Effector memory CD4-positive, alpha-beta T cell (primary cell): ENCODE measurements around the gene ADAMTS13.

ENCODE experiments used
- DNase-seq, 3 donors: peaks; one replicate each; pipeline ENCODE4 v3.0.0-alpha.2; 2020
- H3K27ac ChIP-seq: 2 replicates; pipeline ENCODE4 v1.7.0; 2013; ENCODE audit warnings: mild to moderate bottlenecking, low read length, moderate library complexity; ENCODE audit not compliant: insufficient read depth, poor library complexity, severe bottlenecking
- H3K27me3 ChIP-seq: replicated peaks from 2 replicates; pipeline ENCODE4 v1.7.0; 2013; ENCODE audit warnings: mild to moderate bottlenecking, low read length; ENCODE audit not compliant: insufficient read depth, control insufficient read depth, poor library complexity, severe bottlenecking
- H3K36me3 ChIP-seq: 2 replicates; pipeline ENCODE4 v1.7.0; 2013; ENCODE audit warnings: mild to moderate bottlenecking, low read length, moderate library complexity; ENCODE audit not compliant: control insufficient read depth, insufficient read depth
- H3K4me1 ChIP-seq: 2 replicates; pipeline ENCODE4 v1.7.0; 2013; ENCODE audit warnings: low read length, mild to moderate bottlenecking; ENCODE audit not compliant: control insufficient read depth, insufficient read depth, poor library complexity, severe bottlenecking
- H3K4me3 ChIP-seq: 2 replicates; pipeline ENCODE4 v1.7.0; 2013; ENCODE audit warnings: low read length, low read depth, mild to moderate bottlenecking; ENCODE audit not compliant: insufficient read depth, poor library complexity, severe bottlenecking
- H3K9me3 ChIP-seq: 2 replicates; pipeline ENCODE4 v1.7.0; 2013; ENCODE audit warnings: mild to moderate bottlenecking, low read length, moderate library complexity; ENCODE audit not compliant: control insufficient read depth

Gene ADAMTS13

DNA sequence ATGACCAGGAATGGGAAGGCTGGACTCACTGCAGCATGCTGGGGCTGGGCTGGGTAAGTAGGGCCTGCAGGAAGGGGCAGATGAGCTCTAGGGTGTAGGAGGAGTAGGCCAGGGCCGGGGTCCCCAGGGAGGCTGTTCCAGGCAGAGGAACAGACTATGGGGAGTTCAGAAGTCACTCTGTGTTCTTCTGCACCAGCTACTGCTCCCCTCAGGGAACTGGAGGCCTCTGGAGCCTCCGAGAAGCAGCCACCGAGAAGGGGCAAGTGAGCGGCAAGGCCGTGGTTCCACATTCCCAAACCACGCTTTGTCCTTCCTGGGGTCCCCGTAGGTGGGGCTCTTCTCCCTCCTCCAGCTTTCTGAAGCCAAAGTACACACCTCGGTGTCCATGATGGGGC is 65.2 kb downstream of the ADAMTS13 start:
- Histone ChIP-seq H3K4me1 (peaks cover 5% of the 10 kb centered on the region), H3K27ac (no peak overlapping the region), H3K9me3 (no peaks in the 10 kb centered on the region), H3K27me3 (no peaks in the 10 kb centered on the region), H3K4me3 (no peak overlapping the region), H3K36me3 (no peaks in the 10 kb centered on the region)
- no peak for DNase-seq

- Histone ChIP-seq H3K27ac (no peak overlapping the region), H3K4me3 (no peak overlapping the region), H3K4me1 (peaks cover 5% of the 10 kb centered on the region), H3K27me3 (no peaks in the 10 kb centered on the region), H3K36me3 (no peaks in the 10 kb centered on the region), H3K9me3 (no peaks in the 10 kb centered on the region)
- no peak for DNase-seq
Measured at GRCh38 chr9:133488686-133489252, 66.6 kb downstream of the ADAMTS13 start.

DNA sequence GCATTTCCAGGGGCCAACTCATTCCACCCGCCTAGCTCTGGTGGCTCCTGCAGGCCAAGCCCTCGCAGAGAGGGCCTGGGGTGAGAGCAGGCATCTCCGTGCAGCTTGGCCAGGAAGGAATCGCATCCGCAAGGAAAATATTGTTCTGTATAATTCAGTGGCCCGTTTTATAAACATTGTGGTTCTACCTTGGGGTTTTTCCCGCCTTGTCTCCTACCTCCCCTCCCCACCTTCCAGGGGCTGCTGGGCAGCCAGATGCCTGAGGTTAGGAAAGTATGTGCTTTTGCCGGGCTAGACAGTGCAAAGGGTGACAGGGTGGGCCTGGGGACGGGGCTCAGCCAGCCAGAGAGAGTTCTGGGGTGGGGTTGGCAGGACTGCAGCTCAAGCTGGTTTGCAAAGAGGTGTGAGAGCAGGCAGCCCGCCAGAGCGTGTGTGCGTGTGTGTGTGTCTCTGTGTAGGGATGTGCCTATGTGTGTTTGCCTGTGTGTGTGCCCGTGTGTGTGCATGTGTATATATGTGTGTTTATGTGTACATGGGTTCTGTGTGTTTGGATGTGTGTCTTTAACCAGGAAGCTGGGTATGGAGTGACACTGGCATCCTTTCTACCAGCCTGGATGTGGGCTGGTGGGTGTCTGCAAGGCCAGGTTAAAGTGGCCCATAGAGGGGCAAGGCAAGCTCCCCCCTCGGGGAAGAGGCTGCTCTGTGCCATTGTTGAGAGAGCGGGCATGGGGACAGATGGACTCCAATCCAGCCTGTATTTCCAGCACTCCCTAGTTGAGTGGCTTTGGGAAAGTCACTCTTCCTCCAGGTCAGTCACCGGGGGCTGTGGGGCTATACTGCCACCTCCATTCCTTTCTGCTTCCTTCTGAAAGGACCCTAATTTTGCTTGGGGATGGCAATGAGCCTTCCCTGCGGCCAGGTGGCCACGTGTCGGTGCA is 67.4 kb downstream of the ADAMTS13 start:
- H3K27me3 ChIP-seq = no peaks in the 10 kb centered on the region
- DNase-seq = no peak
- H3K4me3 ChIP-seq = no peak overlapping the region
- no peak overlapping the region for H3K27ac ChIP-seq
- H3K36me3 ChIP-seq = no peaks in the 10 kb centered on the region
- H3K4me1 ChIP-seq = peaks cover 5% of the 10 kb centered on the region
- H3K9me3 ChIP-seq = no peaks in the 10 kb centered on the region

GRCh38 chr9:133490201-133490681 is 68.1 kb downstream of the ADAMTS13 start:
- H3K4me1 ChIP-seq = peaks cover 5% of the 10 kb centered on the region
- no peak overlapping the region for H3K4me3 ChIP-seq
- H3K9me3 ChIP-seq = no peaks in the 10 kb centered on the region
- no peaks in the 10 kb centered on the region for H3K27me3 ChIP-seq
- H3K36me3 ChIP-seq = no peaks in the 10 kb centered on the region
- DNase-seq = no peak
- H3K27ac ChIP-seq = no peak overlapping the region

DNA sequence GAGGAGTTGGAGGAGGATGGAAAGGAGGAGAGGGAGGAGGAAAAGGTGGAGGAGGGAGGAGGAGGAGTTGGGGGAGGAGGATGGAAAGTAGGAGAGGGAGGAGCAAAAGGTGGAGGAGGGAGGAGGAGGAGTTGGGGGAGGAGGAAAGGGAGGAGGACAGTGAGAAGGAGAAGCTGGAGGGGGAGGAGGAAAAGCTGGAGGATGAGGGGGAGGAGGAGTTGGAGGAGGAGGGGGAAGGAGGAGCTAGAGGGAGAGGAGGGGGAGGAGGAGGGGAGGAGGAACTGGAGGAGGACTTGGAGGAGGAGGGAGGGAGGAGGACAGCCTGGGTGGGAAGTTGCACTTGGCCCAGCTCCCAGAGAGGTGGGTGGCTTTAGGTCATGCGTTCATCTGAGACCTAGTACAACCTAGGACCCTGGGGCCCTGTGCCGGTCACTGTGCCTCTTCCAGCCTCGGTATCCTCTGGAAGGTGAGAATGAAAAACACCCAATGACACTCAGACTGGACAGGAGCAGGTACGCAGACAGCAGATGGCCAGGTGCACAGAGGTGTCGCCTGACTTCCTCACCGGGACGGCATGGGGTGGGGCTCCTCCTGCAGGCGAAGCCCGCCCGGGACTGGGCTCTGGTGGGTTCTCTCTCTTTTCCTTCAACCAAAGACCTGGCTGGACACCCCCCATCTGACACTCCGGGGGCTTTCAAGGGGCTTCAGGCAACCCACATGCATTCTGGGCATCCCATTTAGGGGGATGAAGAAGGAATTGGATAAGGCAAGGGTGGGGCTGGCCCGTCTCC is 68.9 kb downstream of the ADAMTS13 start:
- Histone ChIP-seq H3K27me3 (no peaks in the 10 kb centered on the region), H3K4me1 (peaks cover 2% of the 10 kb centered on the region), H3K36me3 (no peaks in the 10 kb centered on the region), H3K4me3 (no peak overlapping the region), H3K9me3 (no peaks in the 10 kb centered on the region), H3K27ac (no peak overlapping the region)
- no peak for DNase-seq

DNA sequence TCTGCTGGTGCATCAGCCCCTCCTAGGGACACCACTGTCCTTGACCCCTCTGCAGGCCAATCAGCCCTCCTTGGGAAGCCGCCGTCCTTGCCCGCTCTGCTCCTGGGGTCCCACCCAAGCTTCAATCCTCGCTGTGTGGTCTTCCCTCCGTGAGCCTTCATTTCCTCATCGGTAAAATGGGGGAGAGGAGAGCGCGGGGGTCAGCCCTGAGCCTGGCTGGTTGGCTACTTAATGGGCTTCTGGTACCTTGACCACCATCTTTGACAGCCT is 69.4 kb downstream of the ADAMTS13 start:
- H3K4me3 ChIP-seq = no peak overlapping the region
- no peaks in the 10 kb centered on the region for H3K27me3 ChIP-seq
- H3K27ac ChIP-seq = no peak overlapping the region
- H3K9me3 ChIP-seq = no peaks in the 10 kb centered on the region
- H3K4me1 ChIP-seq = no peaks in the 10 kb centered on the region
- no peak for DNase-seq
- H3K36me3 ChIP-seq = no peaks in the 10 kb centered on the region

DNA sequence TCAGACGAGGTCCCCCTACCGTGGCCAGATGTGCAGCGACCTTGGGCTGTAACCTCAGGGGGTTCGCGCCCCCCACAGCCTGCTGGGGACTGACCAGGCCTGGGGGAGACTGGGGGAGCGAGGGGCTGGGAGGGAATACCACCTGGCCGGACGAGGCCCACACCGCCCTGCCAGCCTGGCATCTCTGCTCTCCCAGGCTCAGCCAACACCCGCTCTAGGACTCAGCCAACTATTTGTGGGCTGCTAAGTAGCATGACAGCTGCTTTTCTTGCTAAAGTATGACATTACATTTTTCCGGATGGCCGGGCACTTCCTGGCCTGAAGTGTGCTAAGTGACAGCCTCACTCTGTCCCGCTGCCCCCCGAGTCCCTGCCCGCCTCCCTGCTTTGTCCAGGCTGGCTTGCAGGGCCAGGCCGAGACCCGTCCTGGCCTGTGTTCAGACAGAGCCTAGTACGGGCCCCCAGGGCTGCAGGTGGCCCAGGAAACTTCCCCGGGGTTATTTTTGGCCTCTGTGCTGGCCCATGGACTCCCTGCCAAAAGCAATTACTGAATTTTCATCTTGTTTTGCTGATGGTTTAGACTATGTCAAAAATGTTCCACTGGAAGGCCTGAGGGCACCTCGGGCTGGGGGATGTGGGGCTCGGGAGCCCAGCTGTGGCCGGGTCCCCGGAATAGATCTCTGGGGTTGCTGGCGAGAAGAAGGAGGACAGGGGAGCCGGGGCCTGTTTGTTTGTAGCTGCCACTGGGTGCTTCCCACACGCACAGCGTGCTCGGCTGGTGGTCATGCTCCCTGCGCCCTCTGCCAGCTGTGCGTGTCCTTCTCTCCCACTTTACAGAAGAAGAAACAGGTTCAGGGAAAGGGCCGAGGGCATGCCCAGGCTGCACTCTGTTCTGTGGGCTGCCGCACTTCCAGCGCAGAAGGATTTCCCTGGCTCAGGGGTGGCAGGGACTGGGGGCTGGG is 70.2 kb downstream of the ADAMTS13 start:
- Histone ChIP-seq H3K9me3 (no peaks in the 10 kb centered on the region), H3K4me1 (no peaks in the 10 kb centered on the region), H3K4me3 (no peak overlapping the region), H3K36me3 (no peaks in the 10 kb centered on the region), H3K27ac (no peak overlapping the region), H3K27me3 (no peaks in the 10 kb centered on the region)
- DNase-seq = no peak

- no peaks in the 10 kb centered on the region for H3K4me1 ChIP-seq
- no peak overlapping the region for H3K27ac ChIP-seq
- H3K27me3 ChIP-seq = no peaks in the 10 kb centered on the region
- H3K36me3 ChIP-seq = no peaks in the 10 kb centered on the region
- H3K9me3 ChIP-seq = no peaks in the 10 kb centered on the region
- DNase-seq = no peak
- H3K4me3 ChIP-seq = no peak overlapping the region
Measured at GRCh38 chr9:133493428-133493827, 71.3 kb downstream of the ADAMTS13 start.

DNA sequence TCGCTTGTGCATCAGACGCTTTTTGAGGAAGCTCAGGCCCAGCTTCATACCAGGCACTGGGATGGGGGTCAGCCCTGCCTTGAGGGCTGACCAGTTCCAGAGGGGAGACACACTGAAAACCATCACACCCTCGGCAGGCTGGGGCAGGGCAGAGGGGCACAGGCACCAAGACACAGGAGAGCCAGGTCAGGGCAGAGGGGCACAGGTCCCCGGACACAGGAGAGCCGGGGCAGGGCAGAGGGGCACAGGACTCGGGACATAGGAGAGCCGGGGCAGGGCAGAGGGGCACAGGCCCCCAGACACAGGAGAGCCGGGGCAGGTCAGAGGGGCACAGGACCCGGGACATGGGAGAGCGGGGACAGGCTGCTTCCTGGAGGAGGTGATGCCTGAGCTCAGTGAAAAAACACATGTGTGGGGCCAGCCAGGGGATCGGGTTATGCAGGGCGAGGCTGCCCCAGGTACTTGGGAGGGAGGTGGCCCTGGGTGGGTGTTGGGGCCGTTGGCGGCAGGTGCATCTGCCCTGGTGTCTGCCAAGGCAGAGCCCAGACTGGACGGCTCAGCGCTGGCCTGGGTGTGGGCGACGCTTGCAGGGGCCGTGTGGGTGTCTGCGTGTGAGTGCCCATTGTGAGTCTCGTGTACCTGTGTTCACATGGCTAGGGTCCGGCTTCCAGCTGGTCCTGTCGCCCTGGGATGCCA is 71.8 kb downstream of the ADAMTS13 start:
- DNase-seq = no peak
- no peak overlapping the region for H3K27ac ChIP-seq
- H3K36me3 ChIP-seq = no peaks in the 10 kb centered on the region
- H3K4me3 ChIP-seq = no peak overlapping the region
- H3K4me1 ChIP-seq = no peaks in the 10 kb centered on the region
- H3K9me3 ChIP-seq = no peaks in the 10 kb centered on the region
- no peaks in the 10 kb centered on the region for H3K27me3 ChIP-seq
